IMR-90 (cell line): Measurements from ENCODE around the gene TCF4. TPM values are rescaled to one million over a fixed set of nuclear protein-coding genes. Genes with fewer than 3 reads are reported as not detected.

ENCODE experiments used
- ATAC-seq: fragments of 200-7000 bp; cut with Tn5 transposase; 2 replicates; pipeline ENCODE4 v1.9.1; 2020; ENCODE audit warnings: low read depth, mild to moderate bottlenecking, moderate library complexity
- BruUV-seq: library from RNA; stranded (reverse); fragments of 400-500 nt; replicated peaks from 2 replicates; lab custom pipeline; 2021; lab: Mats Ljungman, UMichigan
- CTCF ChIA-PET: fragments of 300-600 bp; formaldehyde crosslinking; extraction: SDS; loops from one replicate; lab custom pipeline; 2021; ENCODE audit warnings: antibody characterized with exemption; lab: Yijun Ruan, JAX
- POLR2A ChIA-PET: fragments of 300-600 bp; sonication (Branson Sonifier 250); formaldehyde crosslinking; loops from one replicate; lab custom pipeline; 2022; ENCODE audit warnings: antibody characterized with exemption; ENCODE audit not compliant: unreplicated experiment; lab: Charles Lee
- DNase-seq: peaks from one replicate; pipeline ENCODE4 v3.0.0; 2013
- H2AFZ ChIP-seq: replicated peaks from 2 replicates; pipeline ENCODE3; 2013; ENCODE audit warnings: low read length, mild to moderate bottlenecking; ENCODE audit not compliant: poor library complexity
- H2AK5ac ChIP-seq: 2 replicates; pipeline ENCODE4 v1.6.1; 2013; ENCODE audit warnings: low read depth, low read length, inconsistent platforms
- H2AK9ac ChIP-seq: replicated peaks from 2 replicates; pipeline ENCODE3; 2013; ENCODE audit warnings: mild to moderate bottlenecking, low read depth, low read length, moderate library complexity; ENCODE audit not compliant: poor library complexity
- H2BK120ac ChIP-seq: 2 replicates; pipeline ENCODE4 v1.6.1; 2013; ENCODE audit warnings: low read depth, low read length, inconsistent platforms
- H2BK15ac ChIP-seq: 3 replicates; pipeline ENCODE4 v1.6.1; 2013; ENCODE audit warnings: low read depth, low read length, inconsistent platforms
- H2BK20ac ChIP-seq: 2 replicates; pipeline ENCODE4 v1.6.1; 2013; ENCODE audit warnings: low read depth, mild to moderate bottlenecking, inconsistent platforms, low read length, moderate library complexity
- H2BK5ac ChIP-seq: 2 replicates; pipeline ENCODE4 v1.6.1; 2013; ENCODE audit warnings: mild to moderate bottlenecking, low read depth, low read length, inconsistent platforms; ENCODE audit not compliant: poor library complexity, severe bottlenecking
- H3K14ac ChIP-seq: replicated peaks from 2 replicates; pipeline ENCODE4 v1.6.1; 2013; ENCODE audit warnings: low read depth, low read length, inconsistent platforms
- H3K18ac ChIP-seq: 2 replicates; pipeline ENCODE4 v1.6.1; 2013; ENCODE audit warnings: low read depth, low read length, control low read depth
- H3K23ac ChIP-seq: 2 replicates; pipeline ENCODE4 v1.6.1; 2013; ENCODE audit warnings: low read depth, low read length, inconsistent platforms
- H3K27ac ChIP-seq: 2 replicates; pipeline ENCODE4 v1.5.1; 2013; ENCODE audit warnings: mild to moderate bottlenecking, control low read depth, low read length; ENCODE audit not compliant: insufficient read depth
- H3K27me3 ChIP-seq: 2 replicates; pipeline ENCODE4 v1.6.1; 2013; ENCODE audit warnings: low read length; ENCODE audit not compliant: control insufficient read depth, insufficient read depth
- H3K36me3 ChIP-seq: 2 replicates; pipeline ENCODE4 v1.6.1; 2013; ENCODE audit warnings: low read length, mixed read lengths; ENCODE audit not compliant: control insufficient read depth, insufficient read depth
- H3K4ac ChIP-seq: 2 replicates; pipeline ENCODE4 v1.6.1; 2013; ENCODE audit warnings: low read depth, low read length, inconsistent platforms
- H3K4me1 ChIP-seq: 2 replicates; pipeline ENCODE4 v1.6.1; 2013; ENCODE audit warnings: low read length, mixed read lengths; ENCODE audit not compliant: control insufficient read depth, insufficient read depth
- H3K4me2 ChIP-seq: 2 replicates; pipeline ENCODE4 v1.6.1; 2013; ENCODE audit warnings: low read depth, mild to moderate bottlenecking, control low read depth, low read length, moderate library complexity
- H3K4me3 ChIP-seq: 2 replicates; pipeline ENCODE4 v1.5.1; 2013; ENCODE audit warnings: low read depth, mild to moderate bottlenecking, control low read depth, low read length, moderate library complexity; ENCODE audit not compliant: insufficient read depth
- H3K56ac ChIP-seq: 2 replicates; pipeline ENCODE4 v1.6.1; 2013; ENCODE audit warnings: low read length, inconsistent platforms; ENCODE audit not compliant: insufficient read depth; ENCODE audit errors: extremely low read depth
- H3K79me1 ChIP-seq, 2 experiments: 2 replicates each; pipeline ENCODE4 v1.6.1; 2013; ENCODE audit warnings: low read length in 2 of 2, inconsistent platforms in 1 of 2, low read depth in 1 of 2
- H3K9ac ChIP-seq: 2 replicates; pipeline ENCODE4 v1.6.1; 2013; ENCODE audit warnings: low read depth, low read length, control low read depth
- H3K9me1 ChIP-seq: 2 replicates; pipeline ENCODE4 v1.6.1; 2013; ENCODE audit warnings: low read length, inconsistent platforms; ENCODE audit not compliant: insufficient read depth
- H3K9me3 ChIP-seq: 2 replicates; pipeline ENCODE4 v1.6.1; 2013; ENCODE audit warnings: low read length; ENCODE audit not compliant: control insufficient read depth, insufficient read depth
- H4K20me1 ChIP-seq: 2 replicates; pipeline ENCODE4 v1.6.1; 2013; ENCODE audit warnings: low read length, inconsistent platforms; ENCODE audit not compliant: insufficient read depth
- H4K5ac ChIP-seq: 2 replicates; pipeline ENCODE4 v1.6.1; 2013; ENCODE audit warnings: mild to moderate bottlenecking, low read depth, low read length, control low read depth
- H4K8ac ChIP-seq, 2 experiments: 2 replicates each; pipeline ENCODE4 v1.6.1; 2013; ENCODE audit warnings: low read depth in 2 of 2, low read length in 2 of 2, control low read depth in 1 of 2, inconsistent platforms in 1 of 2
- H4K91ac ChIP-seq: 2 replicates; pipeline ENCODE4 v1.6.1; 2013; ENCODE audit warnings: low read depth, low read length, inconsistent platforms; ENCODE audit not compliant: insufficient read depth
- FOS ChIP-seq: fragments of 150-350 bp; IDR thresholded peaks from 2 replicates; pipeline ENCODE4 v1.6.1; 2016; ENCODE audit warnings: low read depth, low read length
- MAFK ChIP-seq: IDR thresholded peaks from 2 replicates; pipeline ENCODE4 v1.6.1; 2012; ENCODE audit warnings: low read depth, low read length, improper control_type of control experiment
- MAZ ChIP-seq: IDR thresholded peaks from 2 replicates; pipeline ENCODE4 v1.6.1; 2012; ENCODE audit warnings: low read depth, mild to moderate bottlenecking, low read length, improper control_type of control experiment, moderate library complexity, borderline replicate concordance
- RFX5 ChIP-seq: IDR thresholded peaks from 2 replicates; pipeline ENCODE4 v1.8.0; 2012; ENCODE audit warnings: low read depth, mild to moderate bottlenecking, low read length, moderate library complexity
- WGBS, 2 experiments: methylation state at CpG; one replicate each; pipeline versions ENCODE4 v1.1.5 to v1.1.7; 2013; ENCODE audit warnings: missing lambda C conversion rate in 2 of 2; ENCODE audit not compliant: insufficient read length in 1 of 2; ENCODE audit errors: extremely low coverage in 2 of 2; 5-methylcytosine and 5-hydroxymethylcytosine counted together
- dilution Hi-C: fragments of 300-500 bp; cut with HindIII; formaldehyde crosslinking; loops from one replicate; pipeline ENCODE4 v1.14.3; 2018; ENCODE audit warnings: low sequenced_read_pairs; ENCODE audit not compliant: unreplicated experiment
- in situ Hi-C: fragments of 300-500 bp; cut with MboI; formaldehyde crosslinking; loops from 3 replicates; pipeline ENCODE4 v1.14.3; 2019; ENCODE audit warnings: low sequenced_read_pairs, inconsistent platforms, mixed read lengths
- intact Hi-C: fragments of 100-400 bp; cut with micrococcal nuclease; formaldehyde crosslinking; loops from 2 replicates; pipeline ENCODE4 v1.10.0; 2022
- polyA plus RNA-seq, 3 experiments: library from polyadenylated mRNA; depleted of rRNA; stranded (reverse); fragments of >200 nt; gene quantifications; 2 replicates each; pipeline ENCODE4 v1.2.3, GENCODE V29; 2012; ENCODE audit warnings: low replicate concordance in 1 of 3
- total RNA-seq: library from RNA; depleted of rRNA; stranded (reverse); fragments of >200 nt; gene quantifications from 2 replicates; pipeline ENCODE4 v1.2.3, GENCODE V29; 2012

TCF4 gene
- total and polyA plus RNA-seq, 2 of the 4 experiments (the other 2 are of a cell fraction): 30.0 to 87.1 TPM

DNA sequence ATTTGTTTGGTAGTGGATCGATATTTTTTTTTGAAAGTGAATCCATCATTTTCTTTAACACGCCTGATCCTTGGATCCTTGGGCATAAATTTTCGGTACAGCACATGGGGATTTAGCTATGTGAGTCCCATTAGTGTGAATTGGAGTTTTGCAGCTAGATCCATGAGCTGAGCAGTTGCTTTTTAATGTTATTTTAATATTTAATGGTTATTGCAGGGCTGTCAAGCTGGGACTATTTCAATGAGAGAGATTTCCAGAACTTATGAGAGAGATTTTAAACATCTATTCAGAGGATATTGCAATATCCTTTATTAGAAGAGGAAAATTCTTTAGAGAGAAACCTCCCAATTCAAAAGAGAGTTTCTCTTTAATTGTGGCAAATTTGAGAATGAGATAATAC is 35.6 kb upstream of the TCF4 start:
- dilution Hi-C loops: no loop called here
- CTCF ChIA-PET: interaction anchor here (0.6 kb wide), 1 partner anchor 1815 kb away, joined by 3 read pairs; no protein-coding TSS in a partner anchor
- H2BK120ac ChIP-seq: no peak overlapping the region
- H3K4me3 ChIP-seq: no peak overlapping the region
- no peak overlapping the region for H3K56ac ChIP-seq
- no peak overlapping the region for H3K18ac ChIP-seq
- no peak overlapping the region for H3K23ac ChIP-seq
- H3K4me2 ChIP-seq: no peak overlapping the region
- H2AK9ac ChIP-seq: no peak overlapping the region
- in situ Hi-C loops: no loop called here
- H3K14ac ChIP-seq: no peak overlapping the region
- no peaks in the 10 kb centered on the region for H3K9me3 ChIP-seq
- H3K79me1 ChIP-seq: no peaks in the 10 kb centered on the region
- DNase-seq (no peak), ATAC-seq (no peak)
- no peak overlapping the region for H2AFZ ChIP-seq
- H4K5ac ChIP-seq: no peak overlapping the region
- H3K9me1 ChIP-seq: no peaks in the 10 kb centered on the region
- no peak overlapping the region for H3K9ac ChIP-seq
- TF ChIP-seq FOS (no peak), MAFK (no peak), MAZ (no peak), RFX5 (no peak)
- intact Hi-C loops: no loop called here
- peaks cover 2% of the 10 kb centered on the region; the same call in 1 of the 2 replicates for H3K4me1 ChIP-seq
- no peaks in the 10 kb centered on the region for H3K27me3 ChIP-seq
- no peak overlapping the region for H2BK20ac ChIP-seq
- H4K8ac ChIP-seq: no peak overlapping the region
- H3K4ac ChIP-seq: no peak overlapping the region
- BruUV-seq: no TSS peak
- H2BK5ac ChIP-seq: no peak overlapping the region
- H3K27ac ChIP-seq: no peak overlapping the region
- 100% methylated on average over 1 of the region's 3 CpGs for WGBS, 2 experiments
- POLR2A ChIA-PET: no interaction called here
- H4K20me1 ChIP-seq: no peaks in the 10 kb centered on the region
- no peak overlapping the region for H2AK5ac ChIP-seq
- H4K91ac ChIP-seq: no peak overlapping the region
- no peak overlapping the region for H2BK15ac ChIP-seq
- H3K36me3 ChIP-seq: no peaks in the 10 kb centered on the region
